G401.6 (cell line): ENCODE data around the gene NAT9.

Source experiments
- FAIRE-seq: peaks from 2 replicates; lab custom pipeline; 2012; peaks lifted over from hg19 to GRCh38; lab: Jason Lieb, UNC

NAT9 gene

DNA sequence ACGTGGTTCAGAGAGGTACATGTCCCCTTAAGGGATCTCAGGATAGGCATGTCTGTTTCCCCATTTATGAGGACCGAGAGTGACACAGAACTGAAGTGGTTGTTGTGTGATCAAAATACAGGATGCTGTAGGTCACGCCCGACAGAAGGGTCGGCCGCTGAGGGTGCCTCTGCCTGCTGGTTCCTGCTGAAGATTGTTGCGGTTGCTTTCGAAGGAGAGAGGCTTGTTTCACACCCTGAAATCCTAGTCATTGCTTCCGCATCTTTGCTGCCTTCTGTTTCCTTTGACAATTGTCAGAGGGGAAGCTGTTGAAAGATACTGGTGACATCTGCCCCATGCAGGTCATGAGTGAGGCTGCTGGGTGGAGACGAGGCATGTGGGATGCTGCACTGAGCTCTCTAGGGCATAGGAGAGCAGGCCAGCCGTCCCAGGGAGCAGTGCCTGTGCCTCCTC lies 3.8 kb upstream of the NAT9 start:
- no peak for FAIRE-seq

DNA sequence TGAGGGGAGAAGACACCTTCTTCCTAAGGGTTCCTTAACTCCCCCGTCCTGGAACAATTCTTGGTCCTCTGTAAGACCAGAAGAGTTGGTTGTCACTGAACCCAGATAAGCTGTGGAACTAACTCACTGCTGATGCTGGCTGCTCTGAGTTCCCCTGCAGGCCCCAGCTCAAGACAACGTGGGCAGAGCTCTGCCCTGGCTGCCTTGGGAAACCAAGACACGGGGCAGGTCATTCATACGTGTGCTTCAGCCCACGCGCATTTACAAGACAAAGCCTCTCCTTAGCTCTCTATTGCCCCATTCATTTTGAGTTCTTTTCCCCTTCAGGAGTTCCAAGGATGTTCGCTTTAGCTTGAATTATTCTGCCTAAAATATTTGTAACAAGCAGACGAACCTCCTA lies 3.4 kb upstream of the NAT9 start:
- no peak for FAIRE-seq

DNA sequence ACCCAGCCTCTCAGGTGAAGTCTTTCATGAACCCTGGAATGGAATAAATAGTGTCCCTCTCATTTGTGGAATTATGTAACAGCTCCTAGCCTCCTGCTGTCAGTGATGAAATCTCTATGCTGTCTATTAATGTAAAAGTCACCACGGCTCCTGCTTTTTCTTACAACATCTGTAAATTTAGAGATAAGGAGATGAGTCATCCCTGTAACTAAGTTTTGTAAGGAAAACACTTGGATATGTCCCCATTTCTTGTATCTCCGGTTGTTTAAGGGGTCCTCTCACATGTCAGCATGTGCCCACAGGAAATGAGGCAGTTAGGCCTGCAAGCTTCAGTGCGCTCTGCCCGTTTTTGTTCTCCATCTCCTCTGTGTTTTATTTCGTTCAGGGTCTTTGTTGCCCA lies 2.8 kb upstream of the NAT9 start:
- FAIRE-seq: no peak

GRCh38 chr17:74777901-74778515 lies 1.9 kb upstream of the NAT9 start:
- FAIRE-seq: no peak

- FAIRE-seq: no peak
These were observed 845 bp upstream of the NAT9 start for GRCh38 chr17:74776990-74777389.

- no peak for FAIRE-seq
These were observed 619 bp downstream of the NAT9 start for GRCh38 chr17:74775409-74776043.

DNA sequence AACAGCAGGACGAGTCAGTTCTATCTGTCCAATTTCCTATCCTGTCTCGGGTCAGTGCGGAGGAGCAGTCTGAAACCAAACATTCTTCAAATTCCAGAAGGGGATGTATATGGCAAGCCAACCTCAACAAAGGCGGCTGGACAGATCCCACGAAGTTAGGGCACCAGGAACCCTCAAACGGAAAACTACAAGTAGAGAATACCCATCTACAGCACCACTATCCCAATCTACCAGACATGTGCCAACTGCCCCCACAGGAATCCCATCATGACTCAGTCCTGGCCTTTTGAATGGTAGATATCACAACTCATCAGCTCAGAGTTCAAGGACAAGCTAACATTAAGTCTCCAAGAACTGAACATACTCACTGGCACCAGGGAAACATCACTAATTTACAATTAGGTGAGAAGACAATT lies 2.3 kb downstream of the NAT9 start:
- FAIRE-seq: no peak

- no peak for FAIRE-seq
These were observed 2.7 kb downstream of the NAT9 start for GRCh38 chr17:74773414-74773813.

- FAIRE-seq: no peak
These were observed 4.1 kb downstream of the NAT9 start for GRCh38 chr17:74772053-74772452.

DNA sequence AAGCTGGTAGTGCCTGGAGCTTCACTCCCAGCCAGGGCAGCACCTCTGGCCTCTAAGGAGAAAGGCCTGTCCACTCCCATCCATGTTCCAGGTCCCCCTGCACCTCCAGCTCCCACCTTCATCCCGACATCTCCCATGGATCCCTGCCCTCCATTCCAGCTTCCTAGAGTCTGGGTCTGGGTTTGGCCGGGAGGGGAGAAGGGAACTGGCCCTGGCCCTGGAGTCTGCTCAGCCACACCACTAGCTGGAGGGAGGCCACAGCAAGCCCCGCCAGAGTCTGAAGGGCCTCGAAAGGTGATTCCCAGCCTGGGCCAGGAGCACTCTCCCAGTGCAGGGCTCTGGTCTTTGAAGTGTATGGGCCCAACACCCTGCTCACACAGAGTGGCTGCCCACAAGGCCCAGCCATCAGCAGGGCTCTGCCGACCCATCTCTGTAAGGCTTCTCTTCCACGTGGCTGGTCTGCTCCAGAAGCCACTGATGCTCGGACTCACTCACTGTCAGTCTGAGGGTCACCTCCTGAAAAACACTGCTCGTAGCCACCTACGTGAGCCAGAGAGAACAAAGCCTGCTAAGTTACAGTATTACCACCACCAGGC lies 4.7 kb downstream of the NAT9 start:
- FAIRE-seq: no peak

DNA sequence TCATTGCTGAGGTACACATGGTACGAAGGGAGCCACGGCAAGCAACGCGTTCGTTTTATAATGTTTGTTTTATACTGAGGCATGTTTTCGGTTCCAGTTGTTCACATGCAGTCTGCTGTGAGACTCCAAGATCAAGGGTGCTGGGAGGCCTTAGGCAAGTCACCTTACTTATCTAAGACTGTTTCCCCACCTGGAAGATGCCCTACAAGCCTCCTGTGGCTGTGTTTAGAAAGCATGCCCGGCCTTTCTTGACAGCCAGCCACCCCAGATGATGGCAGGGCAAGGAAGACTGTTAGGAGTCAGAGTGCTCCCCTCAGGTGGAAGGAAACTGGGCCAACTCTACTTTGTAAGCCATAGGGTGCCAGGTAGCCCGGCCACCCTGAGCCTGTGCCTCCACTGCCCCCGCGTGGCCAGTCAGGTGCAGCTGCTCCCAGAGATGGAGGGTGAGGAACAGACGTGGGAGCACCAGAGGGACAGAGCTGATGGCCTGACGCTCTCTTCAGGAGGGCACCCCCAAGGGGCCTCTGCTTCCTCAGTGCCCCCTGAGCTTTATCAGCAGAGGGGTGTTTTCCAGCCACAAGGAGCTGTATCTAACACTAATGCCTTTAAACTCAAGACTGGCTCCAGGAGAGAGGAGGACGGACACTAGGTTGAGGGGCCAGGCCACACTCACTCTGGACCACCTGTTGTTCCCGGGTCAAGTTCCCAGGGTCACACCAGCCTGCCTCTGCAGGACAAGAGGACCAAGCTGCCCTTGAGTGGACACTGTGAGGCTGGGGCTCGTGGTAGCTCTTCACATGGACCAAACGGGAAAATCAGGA lies 5.4 kb downstream of the NAT9 start:
- no peak for FAIRE-seq

DNA sequence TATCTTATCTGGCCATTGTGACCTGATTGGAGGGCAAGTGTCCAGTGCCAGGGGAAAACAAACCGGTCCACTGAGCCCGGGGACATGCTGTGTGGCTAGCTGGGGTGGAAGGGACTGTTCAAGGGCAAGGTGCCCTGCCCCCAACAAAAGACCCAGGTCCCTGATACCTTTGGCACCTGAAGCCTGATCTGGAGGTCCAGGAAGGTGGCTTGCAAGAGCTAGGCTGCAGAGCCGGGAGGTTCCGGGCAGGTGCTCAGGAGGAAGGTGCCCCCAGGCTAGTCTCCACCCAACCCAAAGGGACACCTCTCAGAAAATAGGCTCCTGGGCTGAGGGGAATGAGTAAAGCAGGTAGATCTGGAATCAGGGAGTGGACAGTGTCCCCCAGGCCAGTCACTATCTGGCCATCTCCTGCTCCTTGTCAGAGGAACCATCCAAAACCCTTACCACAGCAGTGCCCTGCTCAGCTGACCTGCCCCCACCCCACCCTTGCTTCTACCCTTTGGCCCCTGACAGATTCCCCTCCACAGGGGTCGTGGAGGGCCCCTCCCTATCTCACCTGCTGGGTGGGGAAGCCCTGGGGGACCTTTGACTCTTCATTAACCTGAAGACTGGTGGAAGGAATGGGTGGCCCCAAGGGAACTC lies 6.2 kb downstream of the NAT9 start:
- no peak for FAIRE-seq

- FAIRE-seq: no peak
These were observed 6.8 kb downstream of the NAT9 start for GRCh38 chr17:74769266-74769855.

DNA sequence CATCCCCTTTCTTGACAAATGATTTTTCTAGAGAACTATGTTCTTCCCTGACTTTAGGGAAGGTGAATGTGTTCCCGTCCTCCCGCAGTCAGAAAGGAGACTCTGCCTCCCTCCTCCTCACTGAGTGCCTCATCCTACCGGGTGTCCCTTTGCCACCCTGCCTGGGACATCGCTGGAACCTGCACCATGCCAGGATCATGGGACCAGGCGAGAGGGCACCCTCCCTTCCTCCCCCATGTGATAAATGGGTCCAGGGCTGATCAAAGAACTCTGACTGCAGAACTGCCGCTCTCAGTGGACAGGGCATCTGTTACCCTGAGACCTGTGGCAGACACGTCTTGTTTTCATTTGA lies 7.4 kb downstream of the NAT9 start:
- no peak for FAIRE-seq

- no peak for FAIRE-seq
These were observed 7.9 kb downstream of the NAT9 start for GRCh38 chr17:74768069-74768762.

- FAIRE-seq: no peak
These were observed 9.0 kb downstream of the NAT9 start for GRCh38 chr17:74767111-74767516.

DNA sequence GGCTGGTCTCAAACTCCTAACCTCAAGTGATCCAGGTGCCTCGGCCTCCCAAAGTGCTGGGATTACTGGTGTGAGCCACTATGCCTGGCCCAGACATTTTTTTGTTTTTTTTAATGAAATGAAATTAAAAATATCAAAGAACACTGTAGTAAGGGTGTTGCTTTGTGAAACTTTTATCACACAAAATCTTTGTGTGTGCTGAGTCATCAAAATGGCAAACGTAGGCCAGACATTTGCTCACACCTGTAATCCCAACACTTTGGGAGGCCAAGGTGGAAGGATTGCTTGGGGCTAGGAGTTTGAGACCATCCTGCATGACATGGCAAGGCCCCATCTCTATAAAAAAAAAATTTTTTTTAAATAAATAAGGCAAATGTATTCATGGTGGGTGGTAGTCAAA lies 9.7 kb downstream of the NAT9 start:
- no peak for FAIRE-seq

GRCh38 chr17:74764751-74765286 lies 11.3 kb downstream of the NAT9 start:
- no peak for FAIRE-seq

GRCh38 chr17:74763565-74764387 lies 12.4 kb downstream of the NAT9 start:
- FAIRE-seq: no peak

- no peak for FAIRE-seq
These were observed 14.2 kb downstream of the NAT9 start for GRCh38 chr17:74761931-74762330.
